HCT116 (cell line): ENCODE measurements around the gene CFAP47. TPM values are rescaled to one million over a fixed set of nuclear protein-coding genes. Genes with fewer than 3 reads are reported as not detected.

Experiments used
- ATAC-seq: fragments of 200-7000 bp; cut with Tn5 transposase; 2 replicates; pipeline ENCODE4 v1.9.1; 2020; ENCODE audit warnings: mild to moderate bottlenecking, moderate library complexity
- BruUV-seq: library from RNA; stranded (reverse); fragments of 400-500 nt; replicated peaks from 2 replicates; lab custom pipeline; 2021; lab: Mats Ljungman, UMichigan
- CTCF ChIA-PET: fragments of 300-600 bp; sonication (Branson Sonifier 250); formaldehyde crosslinking; loops from one replicate; lab custom pipeline; 2021; ENCODE audit warnings: antibody characterized with exemption; lab: Charles Lee
- POLR2A ChIA-PET: fragments of 300-600, 350-600 bp; sonication (Branson Sonifier 250); formaldehyde crosslinking; loops from one replicate; lab custom pipeline; 2021; ENCODE audit warnings: antibody characterized with exemption; lab: Charles Lee
- RAD21 ChIA-PET, 2 experiments: fragments of 300-600 bp; sonication (Branson Sonifier 250); formaldehyde crosslinking; loops; one replicate each; lab custom pipeline; 2023; ENCODE audit warnings: low total read pairs in 2 of 2; ENCODE audit not compliant: uncharacterized antibody in 2 of 2, unreplicated experiment in 2 of 2, low non-redundant PET in 1 of 2; lab: Charles Lee
- DNase-seq: peaks from one replicate; pipeline ENCODE4 v3.0.0-alpha.2; 2010; ENCODE audit warnings: low read depth, low spot score
- H2AFZ ChIP-seq: fragments of 200-600 bp; shearing (Covaris generic), sonication (generic); 2 replicates; pipeline ENCODE4 v1.6.1; 2017; ENCODE audit warnings: low read depth, mixed run types, mixed read lengths, antibody characterized with exemption, low read length; ENCODE audit not compliant: poor library complexity, severe bottlenecking
- H3K27ac ChIP-seq: 2 replicates; pipeline ENCODE4 v1.5.1; 2012; ENCODE audit warnings: low read depth, low read length
- H3K27me3 ChIP-seq: fragments of 200-600 bp; sonication (generic); 2 replicates; pipeline ENCODE4 v1.6.1; 2016; ENCODE audit warnings: mixed run types, low read length, mixed read lengths; ENCODE audit not compliant: insufficient read depth
- H3K36me3 ChIP-seq, 2 experiments: fragments of 200-500 bp in 1 of 2; fragments of 200-600 bp in 1 of 2; sonication (Bioruptor generic) in 1 of 2; sonication (generic) in 1 of 2; 2 replicates each; pipeline versions ENCODE4 v1.5.1 to v1.6.1; 2014 to 2016; ENCODE audit warnings: low read length in 2 of 2, inconsistent platforms in 1 of 2, mixed read lengths in 1 of 2, mixed run types in 1 of 2; ENCODE audit not compliant: insufficient read depth in 2 of 2, control insufficient read depth in 1 of 2
- H3K4me1 ChIP-seq, 2 experiments: fragments of 200-600 bp in 1 of 2; sonication (generic) in 1 of 2; 2 replicates each; pipeline versions ENCODE4 v1.5.1 to v1.6.1; 2012 to 2017; ENCODE audit warnings: low read length in 2 of 2, inconsistent platforms in 1 of 2, mild to moderate bottlenecking in 1 of 2, mixed read lengths in 1 of 2, mixed run types in 1 of 2, moderate library complexity in 1 of 2; ENCODE audit not compliant: insufficient read depth in 2 of 2, control insufficient read depth in 1 of 2
- H3K4me2 ChIP-seq: fragments of 200-600 bp; sonication (generic); 2 replicates; pipeline ENCODE4 v1.6.1; 2017; ENCODE audit warnings: mixed run types, low read length, mixed read lengths
- H3K4me3 ChIP-seq, 2 experiments: fragments of 200-600 bp in 1 of 2; sonication (generic) in 1 of 2; replicated peaks in 1 of 2; 2 replicates each; pipeline ENCODE4 v1.5.1; 2011 to 2016; ENCODE audit warnings: low read length in 2 of 2, control low read depth in 1 of 2, low read depth in 1 of 2, mild to moderate bottlenecking in 1 of 2, mixed read lengths in 1 of 2, mixed run types in 1 of 2
- H3K79me2 ChIP-seq: fragments of 200-600 bp; sonication (generic); 2 replicates; pipeline ENCODE4 v1.6.1; 2017; ENCODE audit warnings: mild to moderate bottlenecking, mixed run types, low read length, moderate library complexity, mixed read lengths; ENCODE audit not compliant: insufficient read depth
- H3K9ac ChIP-seq: fragments of 200-600 bp; sonication (generic); 2 replicates; pipeline ENCODE4 v1.6.1; 2016; ENCODE audit warnings: low read length, mixed read lengths
- H3K9me2 ChIP-seq: fragments of 200-600 bp; sonication (generic), shearing (Covaris generic); 2 replicates; pipeline ENCODE4 v1.6.1; 2017; ENCODE audit warnings: mixed run types, mild to moderate bottlenecking, moderate library complexity; ENCODE audit not compliant: insufficient read depth
- H3K9me3 ChIP-seq, 2 experiments: fragments of 200-500 bp in 1 of 2; fragments of 200-600 bp in 1 of 2; sonication (Bioruptor generic) in 1 of 2; sonication (generic) in 1 of 2; 2 replicates each; pipeline ENCODE4 v1.6.1; 2014 to 2017; ENCODE audit warnings: low read length in 2 of 2, mixed read lengths in 2 of 2, inconsistent platforms in 1 of 2, low read depth in 1 of 2, mild to moderate bottlenecking in 1 of 2, mixed run types in 1 of 2, moderate library complexity in 1 of 2; ENCODE audit not compliant: control insufficient read depth in 1 of 2, insufficient read depth in 1 of 2
- H4K20me1 ChIP-seq: fragments of 200-600 bp; sonication (generic), shearing (Covaris generic); 2 replicates; pipeline ENCODE4 v1.6.1; 2017; ENCODE audit warnings: mixed run types, mild to moderate bottlenecking, moderate library complexity; ENCODE audit not compliant: insufficient read depth
- ATF3 ChIP-seq: IDR thresholded peaks from 2 replicates; pipeline ENCODE4 v1.6.1; 2012
- CBX3 ChIP-seq: IDR thresholded peaks from 2 replicates; pipeline ENCODE4 v1.6.1; 2012; ENCODE audit warnings: low read depth
- CEBPB ChIP-seq: IDR thresholded peaks from 2 replicates; pipeline ENCODE4 v1.6.1; 2012; ENCODE audit warnings: low read depth
- CTCF ChIP-seq, 3 experiments: fragments of 200-600 bp in 1 of 3; sonication (generic) in 1 of 3; IDR thresholded peaks in 2 of 3; conservative IDR thresholded peaks in 1 of 3; 2 replicates each; pipeline ENCODE4 v1.5.1; 2012 to 2017; ENCODE audit warnings: low read depth in 2 of 3, low read length in 2 of 3, antibody characterized with exemption in 1 of 3, borderline replicate concordance in 1 of 3, control low read depth in 1 of 3, mild to moderate bottlenecking in 1 of 3, mixed read lengths in 1 of 3, mixed run types in 1 of 3, moderate library complexity in 1 of 3; ENCODE audit not compliant: insufficient read depth in 1 of 3
- EGR1 ChIP-seq: IDR thresholded peaks from 2 replicates; pipeline ENCODE4 v1.6.1; 2012; ENCODE audit warnings: low read depth
- ELF1 ChIP-seq: IDR thresholded peaks from 2 replicates; pipeline ENCODE4 v1.6.1; 2012; ENCODE audit warnings: low read depth, borderline replicate concordance
- EZH2 ChIP-seq: fragments of 200-600 bp; sonication (generic); IDR thresholded peaks from 2 replicates; pipeline ENCODE4 v1.6.1; 2017; ENCODE audit warnings: antibody characterized with exemption, mixed run types
- EZH2phosphoT487 ChIP-seq: fragments of 200-600 bp; IDR thresholded peaks from 2 replicates; pipeline ENCODE4 v1.6.1; 2018; ENCODE audit warnings: antibody characterized with exemption, borderline replicate concordance
- FOSL1 ChIP-seq: IDR thresholded peaks from 2 replicates; pipeline ENCODE4 v1.6.1; 2012; ENCODE audit warnings: low read depth
- JUND ChIP-seq: IDR thresholded peaks from 2 replicates; pipeline ENCODE4 v1.6.1; 2012
- POLR2A ChIP-seq: IDR thresholded peaks from 2 replicates; pipeline ENCODE4 v1.7.0; 2011; ENCODE audit warnings: borderline replicate concordance; ENCODE audit not compliant: insufficient read depth, insufficient read length; ENCODE audit errors: extremely low read depth
- POLR2AphosphoS5 ChIP-seq: IDR thresholded peaks from 2 replicates; pipeline ENCODE4 v1.6.1; 2011; ENCODE audit warnings: mild to moderate bottlenecking, low read depth, low read length, moderate library complexity
- REST ChIP-seq: IDR thresholded peaks from 2 replicates; pipeline ENCODE4 v1.6.1; 2012; ENCODE audit warnings: low read depth
- SIN3A ChIP-seq: IDR thresholded peaks from 2 replicates; pipeline ENCODE4 v1.6.1; 2012; ENCODE audit warnings: low read depth
- SRF ChIP-seq: IDR thresholded peaks from 2 replicates; pipeline ENCODE4 v1.6.1; 2012; ENCODE audit warnings: low read depth
- TCF7L2 ChIP-seq: IDR thresholded peaks from 2 replicates; pipeline ENCODE4 v1.7.0; 2011; ENCODE audit warnings: borderline replicate concordance, inconsistent platforms; ENCODE audit not compliant: insufficient read depth, insufficient read length; ENCODE audit errors: extremely low read depth
- ZFX ChIP-seq: fragments of 450-650 bp; IDR thresholded peaks from 2 replicates; pipeline ENCODE4 v1.6.1; 2017
- ZNF274 ChIP-seq: fragments of 200-500 bp; sonication (Bioruptor generic); IDR thresholded peaks from 2 replicates; pipeline ENCODE4 v1.6.1; 2014; ENCODE audit warnings: mild to moderate bottlenecking, low read depth, low read length, inconsistent platforms
- intact Hi-C: fragments of 100-400 bp; cut with micrococcal nuclease; formaldehyde crosslinking; loops from 2 replicates; pipeline ENCODE4 v1.10.0; 2022
- total RNA-seq: library from RNA; stranded (reverse); gene quantifications from one replicate; pipeline ENCODE4 v1.2.1, GENCODE V29; 2021; ENCODE audit not compliant: unreplicated experiment

Gene CFAP47
- total RNA-seq, 1 experiment from 2014 or later: not detected

- Histone ChIP-seq H3K9me3 (no peaks in the 10 kb centered on the region), H3K36me3 (no peaks in the 10 kb centered on the region), H3K9me2 (no peaks in the 10 kb centered on the region), H3K27me3 (no peaks in the 10 kb centered on the region), H3K4me1 (no peaks in the 10 kb centered on the region), H3K9ac (no peak overlapping the region), H3K27ac (no peak overlapping the region), H3K79me2 (no peaks in the 10 kb centered on the region), H3K4me3 (no peak overlapping the region), H2AFZ (no peak overlapping the region), H4K20me1 (no peaks in the 10 kb centered on the region), H3K4me2 (no peak overlapping the region)
- ChIA-PET POLR2A (no interaction called here), RAD21 (no interaction called here), CTCF (no interaction called here)
- ATAC-seq: no peak
- intact Hi-C loops: no loop called here
- TF ChIP-seq POLR2AphosphoS5 (no peak), ZFX (no peak), FOSL1 (no peak), EGR1 (no peak), JUND (no peak), CTCF (IDR thresholded peaks at IDR 0.05 in 2 of 3, conservative IDR thresholded peaks at IDR 0.05 in 1 of 3; ENCODE audit: borderline replicate concordance in 1 of 3, insufficient read depth in 1 of 3, low read depth in 2 of 3, low read length in 2 of 3) (no peak), EZH2phosphoT487 (no peak), TCF7L2 (no peak), ZNF274 (no peak), EZH2 (no peak), ELF1 (no peak), POLR2A (no peak), CBX3 (no peak), SIN3A (no peak), REST (no peak), CEBPB (no peak), SRF (no peak), ATF3 (no peak)
- no TSS peak for BruUV-seq
- no peak for DNase-seq
Observed at GRCh38 chrX:36414056-36414455, 494.5 kb downstream of the CFAP47 start.
